Type B pancreatic cell (in vitro differentiated cells): ENCODE measurements around the gene PAEP. TPM values are rescaled to one million over a fixed set of nuclear protein-coding genes. Genes with fewer than 3 reads are reported as not detected.

Source experiments
- DNase-seq: peaks from one replicate; pipeline ENCODE4 v3.0.0; 2021; ENCODE audit warnings: mixed read lengths; ENCODE audit not compliant: unreplicated experiment; ENCODE audit errors: extremely low spot score
- H3K27ac Mint-ChIP-seq: 2 replicates; pipeline ENCODE4 v1.8.0; 2021; ENCODE audit warnings: mild to moderate bottlenecking, mixed read lengths
- H3K27me3 Mint-ChIP-seq: 2 replicates; pipeline ENCODE4 v1.8.0; 2021; ENCODE audit warnings: mixed read lengths
- H3K36me3 Mint-ChIP-seq: 2 replicates; pipeline ENCODE4 v1.8.0; 2021; ENCODE audit warnings: mixed read lengths
- H3K4me1 Mint-ChIP-seq: one replicate; pipeline ENCODE4 v1.8.0; 2021; ENCODE audit warnings: mixed read lengths; ENCODE audit not compliant: unreplicated experiment
- H3K4me3 Mint-ChIP-seq: 2 replicates; pipeline ENCODE4 v1.8.0; 2021; ENCODE audit warnings: mild to moderate bottlenecking, mixed read lengths
- H3K9me3 Mint-ChIP-seq: 2 replicates; pipeline ENCODE4 v1.8.0; 2021; ENCODE audit warnings: mixed read lengths
- CTCF ChIP-seq: fragments of 200-600 bp; sonication (generic); conservative IDR thresholded peaks from 2 replicates; pipeline ENCODE4 v1.5.0; 2021; ENCODE audit warnings: antibody characterized with exemption, mild to moderate bottlenecking
- total RNA-seq: library from RNA; stranded (reverse); gene quantifications from 2 replicates; pipeline ENCODE4 v1.2.1, GENCODE V29; 2021; ENCODE audit warnings: low replicate concordance

The PAEP gene
- total RNA-seq, 1 donor from 2014 or later: not detected

- H3K4me1 Mint-ChIP-seq: no peaks in the 10 kb centered on the region
- H3K27ac Mint-ChIP-seq: no peak overlapping the region
- peaks cover 14% of the 10 kb centered on the region for H3K27me3 Mint-ChIP-seq
- no peak overlapping the region for H3K4me3 Mint-ChIP-seq
- H3K9me3 Mint-ChIP-seq: no peaks in the 10 kb centered on the region
- DNase-seq: no peak
- H3K36me3 Mint-ChIP-seq: no peaks in the 10 kb centered on the region
- no peak for TF ChIP-seq CTCF
These were observed 38.8 kb downstream of the PAEP start for GRCh38 chr9:135600296-135600817.

GRCh38 chr9:135601988-135602387 lies 40.4 kb downstream of the PAEP start:
- no peak overlapping the region for H3K4me3 Mint-ChIP-seq
- H3K27me3 Mint-ChIP-seq: peaks cover 14% of the 10 kb centered on the region
- no peak overlapping the region for H3K27ac Mint-ChIP-seq
- no peak for TF ChIP-seq CTCF
- H3K9me3 Mint-ChIP-seq: no peaks in the 10 kb centered on the region
- H3K4me1 Mint-ChIP-seq: no peaks in the 10 kb centered on the region
- H3K36me3 Mint-ChIP-seq: no peaks in the 10 kb centered on the region
- no peak for DNase-seq

- Mint-ChIP-seq H3K9me3 (no peaks in the 10 kb centered on the region), H3K4me3 (no peak overlapping the region), H3K27ac (no peak overlapping the region), H3K4me1 (no peaks in the 10 kb centered on the region), H3K36me3 (no peaks in the 10 kb centered on the region), H3K27me3 (peaks cover 14% of the 10 kb centered on the region)
- TF ChIP-seq CTCF: peak; percentile 82
- no peak for DNase-seq
These were observed 41.4 kb downstream of the PAEP start for GRCh38 chr9:135602789-135603481.

- Mint-ChIP-seq H3K4me1 (no peaks in the 10 kb centered on the region), H3K4me3 (no peak overlapping the region), H3K27me3 (peaks cover 9% of the 10 kb centered on the region), H3K27ac (no peak overlapping the region), H3K36me3 (no peaks in the 10 kb centered on the region), H3K9me3 (no peaks in the 10 kb centered on the region)
- DNase-seq: peak; percentile 62
- no peak for TF ChIP-seq CTCF
These were observed 43.1 kb downstream of the PAEP start for GRCh38 chr9:135604437-135605237.

- peak; percentile 55 for DNase-seq
- Mint-ChIP-seq H3K27ac (no peak overlapping the region), H3K4me1 (no peaks in the 10 kb centered on the region), H3K4me3 (no peak overlapping the region), H3K9me3 (no peaks in the 10 kb centered on the region), H3K36me3 (no peaks in the 10 kb centered on the region), H3K27me3 (peaks cover 5% of the 10 kb centered on the region)
- TF ChIP-seq CTCF: no peak
These were observed 43.8 kb downstream of the PAEP start for GRCh38 chr9:135605238-135605781.
